HepG2 (cell line): Measurements from ENCODE around the gene PIEZO1. TPM values are rescaled to one million over a fixed set of nuclear protein-coding genes. Genes with fewer than 3 reads are reported as not detected.
A peak's percentile ranks its signal among the peaks of the same experiment; 100 is the strongest.

Experiments
- CENPX ChIP-seq: sonication (generic); formaldehyde crosslinking; IDR thresholded peaks from 2 replicates; pipeline ENCODE4 v1.9.0; 2021; ENCODE audit warnings: mild to moderate bottlenecking, missing genetic modification reagents, moderate library complexity
- MNT ChIP-seq: fragments of 450-650 bp; IDR thresholded peaks from 2 replicates; pipeline ENCODE4 v1.6.1; 2016
- MXD4 ChIP-seq: IDR thresholded peaks from 2 replicates; pipeline ENCODE4 v1.6.1; 2016; ENCODE audit warnings: mild to moderate bottlenecking, missing biosample characterization, missing genetic modification reagents
- ZBTB40 ChIP-seq, 2 experiments: fragments of 450-650 bp in 1 of 2; sonication (generic) in 1 of 2; formaldehyde crosslinking in 1 of 2; IDR thresholded peaks; 2 replicates each; pipeline versions ENCODE4 v1.6.1 to v1.8.0; 2016 to 2022; ENCODE audit warnings: antibody characterized with exemption in 1 of 2, mild to moderate bottlenecking in 1 of 2, missing genetic modification reagents in 1 of 2
- ZFY ChIP-seq: sonication (generic); formaldehyde crosslinking; IDR thresholded peaks from 2 replicates; pipeline ENCODE4 v1.4.0; 2020; ENCODE audit warnings: missing genetic modification reagents
- ZNF577 ChIP-seq: sonication (generic); formaldehyde crosslinking; IDR thresholded peaks from 2 replicates; pipeline ENCODE4 v1.4.0; 2020; ENCODE audit warnings: mild to moderate bottlenecking, low read depth, missing genetic modification reagents, borderline replicate concordance
- ZNF687 ChIP-seq: sonication (generic); formaldehyde crosslinking; IDR thresholded peaks from 2 replicates; pipeline ENCODE4 v1.5.1; 2020; ENCODE audit warnings: mild to moderate bottlenecking, missing genetic modification reagents, moderate library complexity
- ZXDC ChIP-seq: sonication (generic); formaldehyde crosslinking; IDR thresholded peaks from 2 replicates; pipeline ENCODE4 v1.5.0; 2020; ENCODE audit warnings: mild to moderate bottlenecking, missing genetic modification reagents
- polyA plus RNA-seq, 8 experiments: library from polyadenylated mRNA; depleted of rRNA in 3 of 8; stranded (reverse) in 7 of 8; unstranded in 1 of 8; fragments of >200 nt; fragmentation: Illumina TruSeq in 4 of 8; extraction: Trizol in 4 of 8; gene quantifications; 2 replicates each; pipeline versions ENCODE4 v1.2.1 to v1.2.3, GENCODE V29; 2011 to 2016; ENCODE audit warnings: low read depth in 4 of 8, missing spikeins in 1 of 8, mixed read lengths in 1 of 8; ENCODE audit not compliant: insufficient read depth in 1 of 8
- total RNA-seq, 5 experiments: library from RNA; depleted of rRNA; stranded (reverse); fragments of >200 nt; fragmentation: Illumina TruSeq; extraction: Trizol; gene quantifications; 2 replicates each; pipeline ENCODE4 v1.2.3, GENCODE V29; 2016; ENCODE audit warnings: low read depth in 1 of 5

Gene PIEZO1
- total and polyA plus RNA-seq, 2 of the 13 experiments (the other 11 are each of a cell fraction or from before 2014, with no cell fraction given) = 67.9 to 85.0 TPM

- TF ChIP-seq MNT (peak; percentile 55; the same call in 1 of the 2 replicates), ZNF687 (CRISPR knock-in tag) (peak; percentile 91), ZNF577 (CRISPR knock-in tag) (no peak), MXD4 (CRISPR knock-in tag) (peak; percentile 78; the same call in 1 of the 2 replicates), ZBTB40 (IDR thresholded peaks at IDR 0.05) (no peak), ZBTB40 (CRISPR knock-in tag; IDR thresholded peaks at IDR 0.05) (peak; percentile 60; the same call in 1 of the 2 replicates), ZXDC (CRISPR knock-in tag) (peak; percentile 16; the same call in 1 of the 2 replicates), CENPX (CRISPR knock-in tag) (no peak), ZFY (CRISPR knock-in tag) (peak; percentile 92)
Observed at GRCh38 chr16:88811769-88812512, 26.9 kb upstream of the PIEZO1 start, which contains the start of gene APRT (continued).
